ENCODE measurements around the gene IDH1. TPM values are rescaled to one million over a fixed set of nuclear protein-coding genes. Genes with fewer than 3 reads are reported as not detected.

Gene IDH1
- total and polyA plus RNA-seq, 10 of the 15 experiments (the other 5 are each of a cell fraction or from before 2014, with no cell fraction given), result 39.0 to 114 (median 55.0) TPM

- TF ChIP-seq IRF3 (IDR thresholded peaks at IDR 0.05) (no peak), ATF2 (IDR thresholded peaks at IDR 0.05; ENCODE audit: low read length) (no peak)
Measured at GRCh38 chr2:208240619-208241209, 14.2 kb downstream of the IDH1 start (continued).

- 94% methylated on average over 9 of the region's 9 CpGs for WGBS (ENCODE audit: insufficient coverage, insufficient replicate concordance, low lambda C conversion rate, missing lambda C conversion rate)
- no peaks in the 10 kb centered on the region for H3K27me3 ChIP-seq (replicated peaks in 1 of 2; ENCODE audit: control insufficient read depth in 2 of 2, insufficient read depth in 2 of 2, low read length in 1 of 2)
- RAD21 ChIA-PET (ENCODE audit: unreplicated experiment), result no interaction called here
- H2AFZ ChIP-seq (ENCODE audit: control insufficient read depth, low read depth, low read length), result no peak overlapping the region
- no peaks in the 10 kb centered on the region for H3K4me1 ChIP-seq (ENCODE audit: control insufficient read depth, insufficient read depth, low read length)
- H3K4me2 ChIP-seq (ENCODE audit: control insufficient read depth, insufficient read depth), result no peak overlapping the region
- SMC1A ChIA-PET (ENCODE audit: uncharacterized antibody, unreplicated experiment), result no interaction called here
- no peak overlapping the region for H3K9ac ChIP-seq (ENCODE audit: control insufficient read depth, insufficient read depth, low read length)
- ATAC-seq, result no peak
- CTCF ChIA-PET, result interaction anchor here (1.9 kb wide), 1 partner anchor 64 kb away, joined by 5 read pairs; no protein-coding TSS in a partner anchor
- H3K27ac ChIP-seq (ENCODE audit: control insufficient read depth, insufficient read depth), result no peak overlapping the region
- in situ Hi-C loops (cut with MboI) (no loop called here), intact Hi-C loops (cut with micrococcal nuclease; ENCODE audit: unreplicated experiment) (no loop called here)
- POLR2A ChIA-PET, result interaction anchor here (0.8 kb wide), 1 partner anchor 15 kb away, joined by 3 read pairs; the partner anchor contains the start of gene IDH1
- no peaks in the 10 kb centered on the region for H3K79me2 ChIP-seq (ENCODE audit: control insufficient read depth, insufficient read depth, low read length)
- FAIRE-seq, result no peak
- BruUV-seq (replicated peaks), result no TSS peak
- H3K9me3 ChIP-seq (replicated peaks; ENCODE audit: control insufficient read depth, insufficient read depth, low read length), result no peaks in the 10 kb centered on the region
- DNase-seq (ENCODE audit: low read depth, low spot score), result no peak
- no peaks in the 10 kb centered on the region for H4K20me1 ChIP-seq (ENCODE audit: control insufficient read depth, insufficient read depth)
- no peak overlapping the region for H3K4me3 ChIP-seq
- peaks cover 0 to 12% of the 10 kb centered on the region in 2 experiments; a peak in 3 of 4 replicates for H3K36me3 ChIP-seq (ENCODE audit: control insufficient read depth in 2 of 2, insufficient read depth in 2 of 2, low read length in 1 of 2)
- TF ChIP-seq ATF7 (IDR thresholded peaks at IDR 0.05; ENCODE audit: low read depth) (no peak), HDGF (IDR thresholded peaks at IDR 0.05) (no peak), SMARCA5 (IDR thresholded peaks at IDR 0.05) (no peak), MEF2A (IDR thresholded peaks at IDR 0.05; ENCODE audit: insufficient read depth, low read depth, low read length) (no peak), JUNB (IDR thresholded peaks at IDR 0.05) (no peak), ZNF24 (IDR thresholded peaks at IDR 0.05) (no peak), MLLT1 (IDR thresholded peaks at IDR 0.05) (no peak), SMAD1 (IDR thresholded peaks at IDR 0.05; ENCODE audit: low read depth, partially characterized antibody) (no peak), YY1 (IDR thresholded peaks at IDR 0.05; ENCODE audit: low read depth, low read length) (no peak), HDAC2 (IDR thresholded peaks at IDR 0.05) (no peak), ZNF384 (IDR thresholded peaks at IDR 0.05; ENCODE audit: borderline replicate concordance, low read depth, low read length) (no peak), MYC (IDR thresholded peaks at IDR 0.05; ENCODE audit: insufficient read depth, insufficient read length, insufficient replicate concordance, low read length, severe bottlenecking) (no peak), SMAD5 (IDR thresholded peaks at IDR 0.05; ENCODE audit: low read depth) (no peak), EED (IDR thresholded peaks at IDR 0.05; ENCODE audit: low read depth) (no peak)
Measured at GRCh38 chr2:208239770-208240493, 14.9 kb downstream of the IDH1 start.
